ENCODE measurements around the gene WNT6. TPM values are rescaled to one million over a fixed set of nuclear protein-coding genes. Genes with fewer than 3 reads are reported as not detected.
A peak's percentile ranks its signal among the peaks of the same experiment; 100 is the strongest.

Gene WNT6
- total and polyA plus RNA-seq, 4 experiments from 2014 or later, result 0.26 TPM; not detected in 3

DNA sequence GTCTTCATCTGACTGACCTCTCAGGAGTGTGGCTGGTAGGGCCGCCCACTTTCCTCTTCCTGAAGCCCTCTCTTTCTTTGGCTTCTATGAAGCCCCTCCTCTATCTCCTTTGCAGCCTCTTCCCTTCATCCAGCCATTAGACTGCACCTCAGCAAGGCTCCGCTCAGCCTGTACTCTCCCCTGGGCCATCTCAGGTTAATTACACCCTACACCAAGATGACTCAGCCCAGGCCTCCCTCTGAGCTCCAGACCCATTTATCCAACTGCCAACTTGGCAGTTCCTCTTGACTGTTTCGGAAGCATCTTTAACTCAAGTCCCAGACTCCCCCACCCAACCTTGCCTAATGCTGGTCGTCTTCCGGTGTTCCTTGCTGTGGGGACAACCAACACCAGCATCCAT is 5.8 kb upstream of the WNT6 start:
- Mint-ChIP-seq H3K36me3 (no peaks in the 10 kb centered on the region), H3K27me3 (peaks cover 37 to 58% of the 10 kb centered on the region in 2 donors), H3K27ac (peak overlapping the region in 1 of 7 donors; percentile 3), H3K4me1 (peaks cover 0 to 14% (median 5%) of the 10 kb centered on the region in 4 donors), H3K9me3 (no peaks in the 10 kb centered on the region), H3K4me3 (no peak overlapping the region)
- no peak overlapping the region for H3K27ac ChIP-seq (ENCODE audit: low read depth, low read length)
- intact Hi-C loops (cut with micrococcal nuclease), result loop anchor here (1.0 to 2.0 kb wide), 5 partner anchors 23 to 302 kb away; no protein-coding TSS in a partner anchor
- H3K4me3 ChIP-seq (ENCODE audit: low read length in 2 of 2), result no peak overlapping the region
- H3K4me1 ChIP-seq (ENCODE audit: insufficient read depth, low read length), result peaks cover 2% of the 10 kb centered on the region
- H3K9me3 ChIP-seq (ENCODE audit: control insufficient read depth in 1 of 2, low read length in 2 of 2), result no peaks in the 10 kb centered on the region
- POLR2A ChIA-PET (ENCODE audit: partially characterized antibody), result interaction anchor here (1.1 kb wide), 1 partner anchor 42 kb away, joined by 3 read pairs; no protein-coding TSS in a partner anchor
- DNase-seq, result no peak
- peaks cover 21% of the 10 kb centered on the region for H3K27me3 ChIP-seq (ENCODE audit: insufficient read depth, low read length)
- CTCF ChIA-PET (ENCODE audit: partially characterized antibody), result interaction anchor here (7.2 to 9.3 kb wide), 2 partner anchors 23 to 45 kb away, joined by 75 to 91 read pairs; partner anchors contain the start of gene WNT10A
- H3K36me3 ChIP-seq (ENCODE audit: insufficient read depth, low read length), result no peaks in the 10 kb centered on the region

DNA sequence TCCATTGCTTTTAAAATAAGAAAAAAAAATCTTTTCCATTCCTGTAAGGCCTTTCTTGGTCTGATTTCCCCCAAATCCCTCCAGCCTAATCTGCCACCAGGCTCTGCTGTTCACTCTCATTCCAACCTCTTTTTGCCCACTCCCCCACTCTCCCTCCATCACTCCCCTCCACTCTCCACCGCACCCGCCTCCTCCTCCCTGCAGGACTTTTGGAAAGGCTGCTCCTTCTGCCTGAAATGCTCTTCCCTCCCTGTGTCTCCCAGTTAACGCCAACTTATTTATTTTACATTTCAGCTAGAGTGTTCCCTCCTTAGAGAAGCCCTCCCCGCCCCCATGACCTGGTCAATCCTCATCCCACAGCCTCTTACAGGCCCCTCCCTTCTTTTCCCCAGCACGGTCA is 4.7 kb upstream of the WNT6 start:
- Mint-ChIP-seq H3K27ac (no peak overlapping the region), H3K36me3 (no peaks in the 10 kb centered on the region), H3K27me3 (peaks cover 42 to 63% of the 10 kb centered on the region in 2 donors), H3K4me1 (peaks cover 5 to 18% (median 9%) of the 10 kb centered on the region in 4 donors), H3K4me3 (no peak overlapping the region), H3K9me3 (no peaks in the 10 kb centered on the region)
- no peak for DNase-seq
- intact Hi-C loops (cut with micrococcal nuclease), result no loop called here
- Histone ChIP-seq H3K36me3 (ENCODE audit: insufficient read depth, low read length) (no peaks in the 10 kb centered on the region), H3K27me3 (ENCODE audit: insufficient read depth, low read length) (peaks cover 26% of the 10 kb centered on the region), H3K9me3 (ENCODE audit: control insufficient read depth in 1 of 2, low read length in 2 of 2) (no peaks in the 10 kb centered on the region), H3K4me1 (ENCODE audit: insufficient read depth, low read length) (peaks cover 9% of the 10 kb centered on the region), H3K4me3 (ENCODE audit: low read length in 2 of 2) (no peak overlapping the region), H3K27ac (ENCODE audit: low read depth, low read length) (no peak overlapping the region)
- ChIA-PET CTCF (ENCODE audit: partially characterized antibody) (interaction anchor here (1.8 to 9.3 kb wide), 3 partner anchors 22 to 43 kb away, joined by 6 to 91 read pairs (median 18); partner anchors contain the start of gene WNT10A), POLR2A (ENCODE audit: partially characterized antibody) (no interaction called here)

DNA sequence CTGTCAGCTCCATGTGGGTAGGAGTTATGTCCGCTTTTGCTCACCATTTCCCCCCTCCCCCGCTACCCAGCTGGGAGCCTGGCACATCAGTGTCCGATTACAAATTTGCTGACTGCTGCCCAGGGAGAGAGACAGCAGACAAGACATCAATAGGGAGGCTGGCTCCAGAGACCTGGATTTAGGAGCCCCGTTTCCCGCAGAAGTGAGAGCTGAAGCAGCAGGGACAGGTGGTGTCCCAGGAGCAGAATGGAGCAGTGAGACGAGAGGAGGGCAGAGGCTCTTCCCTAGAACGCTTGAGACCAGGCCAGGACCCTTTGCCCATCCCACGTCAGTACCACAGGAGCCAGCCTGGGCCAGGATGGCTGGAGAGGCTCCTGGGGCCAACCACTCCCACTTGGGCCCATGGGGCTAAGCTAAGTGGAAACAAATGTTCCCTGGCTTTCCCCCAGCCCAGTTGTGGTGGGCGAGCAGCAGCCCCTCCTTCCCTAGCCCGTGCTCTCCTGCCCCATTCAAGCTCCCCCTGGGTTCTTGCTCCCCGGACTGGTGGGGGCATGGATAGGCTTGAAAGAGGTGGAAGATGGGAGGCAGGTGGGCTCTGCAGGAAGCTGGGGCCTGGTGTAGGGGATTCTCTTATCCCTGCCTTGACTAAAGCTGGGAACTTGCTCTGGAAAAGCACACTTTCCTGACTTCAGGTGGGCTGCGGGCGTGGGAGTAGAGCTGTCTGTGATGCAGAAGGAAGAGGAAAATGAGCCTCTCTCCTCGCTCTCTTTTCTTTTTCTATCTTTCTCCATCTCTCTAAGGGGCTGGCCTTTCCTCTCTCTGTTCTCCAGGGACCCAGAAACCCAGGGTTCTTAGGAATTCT is 4.1 kb upstream of the WNT6 start:
- Mint-ChIP-seq H3K36me3 (no peaks in the 10 kb centered on the region), H3K27ac (no peak overlapping the region), H3K4me1 (peaks cover 8 to 24% (median 13%) of the 10 kb centered on the region in 4 donors), H3K27me3 (peaks cover 46 to 68% of the 10 kb centered on the region in 2 donors), H3K9me3 (no peaks in the 10 kb centered on the region), H3K4me3 (peak overlapping the region in 1 of 8 donors; percentile 13)
- no peak for DNase-seq
- ChIA-PET POLR2A (ENCODE audit: partially characterized antibody) (no interaction called here), CTCF (ENCODE audit: partially characterized antibody) (interaction anchor here (0.7 to 9.3 kb wide), 4 partner anchors 21 to 125 kb away, joined by 3 to 91 read pairs (median 12); partner anchors contain the start of gene WNT10A)
- Histone ChIP-seq H3K4me3 (ENCODE audit: low read length in 2 of 2) (no peak overlapping the region), H3K27me3 (ENCODE audit: insufficient read depth, low read length) (peaks cover 33% of the 10 kb centered on the region), H3K4me1 (ENCODE audit: insufficient read depth, low read length) (peaks cover 15% of the 10 kb centered on the region), H3K36me3 (ENCODE audit: insufficient read depth, low read length) (no peaks in the 10 kb centered on the region), H3K9me3 (ENCODE audit: control insufficient read depth in 1 of 2, low read length in 2 of 2) (no peaks in the 10 kb centered on the region), H3K27ac (ENCODE audit: low read depth, low read length) (no peak overlapping the region)
- intact Hi-C loops (cut with micrococcal nuclease), result no loop called here

DNA sequence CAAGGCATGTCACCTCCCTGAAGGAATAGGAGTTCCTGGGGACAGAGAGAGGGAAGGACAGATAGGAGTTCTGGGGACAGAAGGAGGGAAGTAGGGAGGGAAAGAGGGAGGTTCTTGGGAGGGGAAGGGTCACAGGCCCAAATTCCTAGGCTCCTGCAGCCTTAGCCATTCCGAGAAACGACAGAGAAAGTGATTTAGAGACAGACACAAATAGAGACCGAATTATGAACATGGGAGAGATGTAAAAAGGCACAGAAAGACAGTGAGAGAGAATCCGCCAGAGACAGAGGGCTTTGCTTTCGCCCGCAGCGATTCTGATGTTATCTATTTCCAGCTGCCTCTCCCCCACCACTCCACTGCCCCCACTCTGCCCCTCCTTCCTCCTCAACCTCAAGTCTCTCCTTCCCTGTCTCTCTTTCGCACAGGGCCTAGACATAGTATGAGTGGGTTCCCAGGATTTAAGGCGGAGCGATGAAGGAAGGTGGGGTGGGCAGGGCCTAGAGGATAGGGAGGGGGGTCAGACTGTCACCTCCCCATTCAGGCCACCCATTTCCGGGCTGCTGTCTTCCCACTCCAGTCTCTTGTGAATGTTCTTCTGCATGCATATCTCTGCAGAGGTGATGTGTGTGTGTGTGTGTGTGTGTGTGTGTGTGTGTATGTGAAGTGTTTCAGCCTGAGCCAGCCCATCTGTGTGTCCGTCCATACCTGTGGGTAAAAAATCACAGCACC is 3.3 kb upstream of the WNT6 start:
- intact Hi-C loops (cut with micrococcal nuclease), result no loop called here
- H3K36me3 ChIP-seq (ENCODE audit: insufficient read depth, low read length), result no peaks in the 10 kb centered on the region
- H3K9me3 ChIP-seq (ENCODE audit: control insufficient read depth in 1 of 2, low read length in 2 of 2), result no peaks in the 10 kb centered on the region
- Mint-ChIP-seq H3K9me3 (no peaks in the 10 kb centered on the region), H3K4me1 (peaks cover 13 to 32% (median 19%) of the 10 kb centered on the region in 4 donors), H3K36me3 (no peaks in the 10 kb centered on the region), H3K27me3 (peaks cover 47 to 70% of the 10 kb centered on the region in 2 donors), H3K27ac (peak overlapping the region in 1 of 7 donors; percentile 51), H3K4me3 (no peak overlapping the region)
- peaks cover 22% of the 10 kb centered on the region for H3K4me1 ChIP-seq (ENCODE audit: insufficient read depth, low read length)
- no peak overlapping the region for H3K4me3 ChIP-seq (ENCODE audit: low read length in 2 of 2)
- DNase-seq, result no peak
- ChIA-PET POLR2A (ENCODE audit: partially characterized antibody) (no interaction called here), CTCF (ENCODE audit: partially characterized antibody) (interaction anchor here (1.8 to 9.3 kb wide), 3 partner anchors 20 to 41 kb away, joined by 6 to 91 read pairs (median 18); partner anchors contain the start of gene WNT10A)
- H3K27ac ChIP-seq (ENCODE audit: low read depth, low read length), result no peak overlapping the region
- peaks cover 41% of the 10 kb centered on the region for H3K27me3 ChIP-seq (ENCODE audit: insufficient read depth, low read length)

DNA sequence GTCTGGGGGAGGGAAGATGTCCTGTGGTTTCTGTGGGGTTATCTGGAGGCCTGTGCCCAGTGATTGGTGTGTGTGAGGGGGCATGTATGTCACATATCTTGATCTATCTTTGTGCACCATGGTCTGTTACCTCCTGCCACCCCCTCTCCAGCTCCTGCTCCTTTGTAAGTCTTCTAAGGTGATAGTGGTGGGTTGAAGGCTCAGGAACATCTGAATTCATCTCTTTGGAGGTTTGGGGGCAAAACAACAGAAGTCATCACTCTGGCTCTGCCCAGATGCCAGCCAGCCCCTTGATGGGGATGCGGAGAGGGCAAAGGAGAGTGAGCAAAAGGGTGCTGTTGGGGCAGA is 2.7 kb upstream of the WNT6 start:
- Mint-ChIP-seq H3K9me3 (no peaks in the 10 kb centered on the region), H3K4me3 (no peak overlapping the region), H3K27me3 (peaks cover 52 to 75% of the 10 kb centered on the region in 2 donors), H3K27ac (no peak overlapping the region), H3K4me1 (peaks cover 13 to 38% (median 20%) of the 10 kb centered on the region in 4 donors), H3K36me3 (no peaks in the 10 kb centered on the region)
- DNase-seq, result no peak
- POLR2A ChIA-PET (ENCODE audit: partially characterized antibody), result no interaction called here
- intact Hi-C loops (cut with micrococcal nuclease), result no loop called here
- Histone ChIP-seq H3K9me3 (ENCODE audit: control insufficient read depth in 1 of 2, low read length in 2 of 2) (no peaks in the 10 kb centered on the region), H3K4me3 (ENCODE audit: low read length in 2 of 2) (no peak overlapping the region), H3K4me1 (ENCODE audit: insufficient read depth, low read length) (peaks cover 22% of the 10 kb centered on the region), H3K36me3 (ENCODE audit: insufficient read depth, low read length) (no peaks in the 10 kb centered on the region), H3K27me3 (ENCODE audit: insufficient read depth, low read length) (peaks cover 42% of the 10 kb centered on the region), H3K27ac (ENCODE audit: low read depth, low read length) (no peak overlapping the region)
- CTCF ChIA-PET (ENCODE audit: partially characterized antibody), result interaction anchor here (2.4 kb wide), 1 partner anchor 19 kb away, joined by 10 read pairs; no protein-coding TSS in a partner anchor

DNA sequence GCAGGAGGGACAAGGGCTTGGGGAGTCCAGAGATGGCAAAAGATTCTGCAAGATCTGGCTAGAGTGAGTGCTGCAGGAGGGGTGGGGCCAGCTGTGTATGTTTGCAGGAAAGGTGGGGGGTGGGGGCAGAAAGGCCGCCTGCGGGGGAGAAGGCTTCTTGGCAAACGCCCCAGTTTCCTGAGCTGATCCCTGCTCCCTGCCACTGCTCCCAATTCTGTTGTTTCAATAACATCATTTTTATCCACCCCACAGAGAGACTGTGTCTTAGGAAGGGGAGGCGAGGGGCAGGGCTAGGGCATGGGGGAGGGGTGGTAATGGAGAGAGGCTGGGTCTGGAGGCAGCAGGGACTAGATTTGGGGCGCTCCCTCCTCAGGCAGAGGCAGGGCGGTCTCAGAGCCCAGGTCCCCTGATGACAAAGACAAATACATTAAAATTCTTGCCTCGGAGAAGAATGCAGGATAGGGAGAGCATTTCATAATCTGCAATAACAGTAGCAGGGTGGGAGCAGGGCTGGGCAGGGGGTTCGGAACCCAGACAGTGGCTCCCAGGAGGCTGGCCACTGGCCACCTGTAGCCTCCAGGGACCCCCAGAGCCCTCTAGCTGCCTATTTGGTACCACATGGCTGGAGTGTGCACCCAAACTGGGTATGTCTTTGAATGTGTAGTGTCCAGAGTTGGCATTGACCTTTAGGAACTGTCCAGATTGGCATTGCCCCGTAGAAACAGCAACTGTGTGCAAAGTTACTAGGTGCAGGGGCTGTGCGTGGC is 2.1 kb upstream of the WNT6 start:
- no peak overlapping the region for H3K27ac Mint-ChIP-seq
- no peaks in the 10 kb centered on the region for H3K36me3 Mint-ChIP-seq
- H3K4me1 Mint-ChIP-seq, result peaks cover 13 to 38% (median 20%) of the 10 kb centered on the region in 4 donors
- H3K27me3 Mint-ChIP-seq, result peaks cover 53 to 77% of the 10 kb centered on the region in 2 donors
- no peak for DNase-seq
- H3K9me3 Mint-ChIP-seq, result no peaks in the 10 kb centered on the region
- no peaks in the 10 kb centered on the region for H3K9me3 ChIP-seq (ENCODE audit: control insufficient read depth in 1 of 2, low read length in 2 of 2)
- ChIA-PET POLR2A (ENCODE audit: partially characterized antibody) (no interaction called here), CTCF (ENCODE audit: partially characterized antibody) (interaction anchor here (0.9 to 2.4 kb wide), 3 partner anchors 12 to 40 kb away, joined by 3 to 11 read pairs (median 10); no protein-coding TSS in a partner anchor)
- peaks cover 22% of the 10 kb centered on the region for H3K4me1 ChIP-seq (ENCODE audit: insufficient read depth, low read length)
- H3K27me3 ChIP-seq (ENCODE audit: insufficient read depth, low read length), result peaks cover 42% of the 10 kb centered on the region
- intact Hi-C loops (cut with micrococcal nuclease), result no loop called here
- no peak overlapping the region for H3K27ac ChIP-seq (ENCODE audit: low read depth, low read length)
- H3K36me3 ChIP-seq (ENCODE audit: insufficient read depth, low read length), result no peaks in the 10 kb centered on the region
- no peak overlapping the region for H3K4me3 ChIP-seq (ENCODE audit: low read length in 2 of 2)
- H3K4me3 Mint-ChIP-seq, result no peak overlapping the region

Measured in CD4-positive, alpha-beta memory T cell (primary cell).